ENCODE data around the gene FBXL17.

FBXL17 gene

DNA sequence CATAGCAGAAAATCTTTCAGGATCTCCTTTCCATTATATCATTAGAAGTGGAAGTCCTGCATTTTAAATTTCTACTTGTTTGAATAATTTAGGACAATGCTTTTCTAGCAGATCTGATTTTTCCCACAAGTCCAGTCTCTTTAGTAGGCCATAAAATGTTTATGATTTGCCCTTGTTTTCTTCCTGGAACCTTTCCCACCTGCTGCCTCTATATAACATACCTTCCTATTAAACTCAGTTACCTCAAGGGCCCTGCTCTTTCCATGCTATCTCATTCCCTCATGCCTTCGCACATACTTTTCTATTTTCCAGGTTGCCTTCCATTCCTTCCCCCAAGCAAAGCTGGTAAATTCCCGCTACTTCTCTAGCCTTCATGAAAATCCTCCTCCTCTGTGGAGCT lies 524.1 kb downstream of the FBXL17 start:
- no peak for TF ChIP-seq CTCF (IDR thresholded peaks at IDR 0.05; ENCODE audit: low read depth, low read length)
- H3K4me3 ChIP-seq (ENCODE audit: low read depth, low read length) = no peak overlapping the region

GRCh38 chr5:107855171-107855570 lies 526.7 kb downstream of the FBXL17 start:
- H3K4me3 ChIP-seq (ENCODE audit: low read depth, low read length) = no peak overlapping the region
- TF ChIP-seq CTCF (IDR thresholded peaks at IDR 0.05; ENCODE audit: low read depth, low read length) = no peak

GRCh38 chr5:107853696-107854095 lies 528.2 kb downstream of the FBXL17 start:
- no peak overlapping the region for H3K4me3 ChIP-seq (ENCODE audit: low read depth, low read length)
- TF ChIP-seq CTCF (IDR thresholded peaks at IDR 0.05; ENCODE audit: low read depth, low read length) = no peak

GRCh38 chr5:107853031-107853430 lies 528.9 kb downstream of the FBXL17 start:
- no peak for TF ChIP-seq CTCF (IDR thresholded peaks at IDR 0.05; ENCODE audit: low read depth, low read length)
- no peak overlapping the region for H3K4me3 ChIP-seq (ENCODE audit: low read depth, low read length)

DNA sequence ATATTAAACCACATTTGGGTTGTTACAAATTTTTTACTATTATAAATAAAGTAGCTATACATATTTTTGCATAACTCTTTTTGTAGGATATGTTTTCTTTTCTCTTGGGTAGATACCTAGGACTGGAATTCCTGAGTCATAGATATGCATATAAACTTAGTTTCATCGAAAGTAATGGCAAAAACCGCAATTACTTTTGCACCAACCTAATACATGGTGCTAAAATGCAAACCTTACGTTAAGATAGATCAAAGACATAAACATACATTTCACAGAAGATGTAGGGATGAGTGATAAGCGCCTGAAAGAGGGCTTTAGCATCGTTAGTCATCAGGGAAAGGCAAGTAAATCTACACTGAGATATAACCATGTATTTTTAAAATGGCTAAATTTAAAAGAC lies 532.8 kb downstream of the FBXL17 start:
- no peak overlapping the region for H3K4me3 ChIP-seq (ENCODE audit: low read depth, low read length)
- no peak for TF ChIP-seq CTCF (IDR thresholded peaks at IDR 0.05; ENCODE audit: low read depth, low read length)

DNA sequence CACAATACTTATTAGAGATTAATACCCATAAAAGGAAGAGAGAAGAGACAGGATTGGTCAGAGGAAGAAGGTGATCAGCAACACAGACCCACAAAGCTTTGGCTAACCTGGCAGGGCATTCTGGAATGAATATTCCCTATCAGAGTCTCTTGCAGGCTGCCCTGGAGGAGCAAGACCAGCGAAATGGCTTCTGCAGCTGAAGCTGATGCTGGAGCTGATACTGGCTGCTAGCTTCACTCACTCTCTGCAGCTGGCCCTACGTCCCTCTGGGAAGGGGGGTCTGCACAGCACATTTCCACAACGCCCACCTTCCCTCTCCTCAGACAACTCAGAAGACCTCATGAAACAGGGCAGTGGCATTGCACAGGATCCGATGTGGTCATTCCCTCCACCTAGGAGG lies 541.3 kb downstream of the FBXL17 start:
- no peak for TF ChIP-seq CTCF (IDR thresholded peaks at IDR 0.05; ENCODE audit: low read depth, low read length)
- H3K4me3 ChIP-seq (ENCODE audit: low read depth, low read length) = no peak overlapping the region

GRCh38 chr5:107840161-107840560 lies 541.7 kb downstream of the FBXL17 start:
- H3K4me3 ChIP-seq (ENCODE audit: low read depth, low read length) = no peak overlapping the region
- TF ChIP-seq CTCF (IDR thresholded peaks at IDR 0.05; ENCODE audit: low read depth, low read length) = no peak

All from WI38 (cell line).